ENCODE results near the gene MLST8.
"Not testable (repeated sequence)": the region's sequence is repeated elsewhere in the genome, so short reads cannot be mapped to it uniquely, and the experiment has no call there.

Gene MLST8

GRCh38 chr16:2257726-2258125 is 52.5 kb downstream of the MLST8 start:
- no peaks in the 10 kb centered on the region for H3K9me2 ChIP-seq (ENCODE audit: low read depth, low read length)
- H4K20me1 ChIP-seq (ENCODE audit: insufficient read depth, low read length) = no peaks in the 10 kb centered on the region
- H3K79me2 ChIP-seq (ENCODE audit: insufficient read depth, low read length) = no peaks in the 10 kb centered on the region
- no peak overlapping the region for H3K4me3 ChIP-seq (ENCODE audit: low read depth, low read length, poor library complexity, severe bottlenecking)
- H3K9me3 ChIP-seq (ENCODE audit: low read length) = no peaks in the 10 kb centered on the region
- H3K4me1 ChIP-seq (ENCODE audit: insufficient read depth, low read length, severe bottlenecking) = peaks cover 10% of the 10 kb centered on the region
- no peak for TF ChIP-seq EZH2 (IDR thresholded peaks at IDR 0.05; ENCODE audit: borderline replicate concordance, low read length)
- no peak for TF ChIP-seq CTCF (IDR thresholded peaks at IDR 0.05; ENCODE audit: low read length)
- peaks cover 7% of the 10 kb centered on the region; the same call in 1 of the 2 replicates for H3F3A ChIP-seq (ENCODE audit: insufficient read depth, low read length)
- H3K27me3 ChIP-seq (ENCODE audit: insufficient read depth, low read length) = no peaks in the 10 kb centered on the region
- no peak overlapping the region for H3K9ac ChIP-seq (ENCODE audit: low read length)
- H3K27ac ChIP-seq (ENCODE audit: low read depth, low read length, poor library complexity, severe bottlenecking) = no peak overlapping the region
- no peak overlapping the region for H3K4me2 ChIP-seq (ENCODE audit: low read length)
- H3K36me3 ChIP-seq (ENCODE audit: insufficient read depth, low read length) = peaks cover 99% of the 10 kb centered on the region
- H2AFZ ChIP-seq (ENCODE audit: low read length) = no peak overlapping the region

GRCh38 chr16:2258530-2258929 is 53.3 kb downstream of the MLST8 start:
- not testable (repeated sequence) for H3F3A ChIP-seq (ENCODE audit: insufficient read depth, low read length); H3K4me3 ChIP-seq (ENCODE audit: low read depth, low read length, poor library complexity, severe bottlenecking); H4K20me1 ChIP-seq (ENCODE audit: insufficient read depth, low read length); H3K79me2 ChIP-seq (ENCODE audit: insufficient read depth, low read length); H3K27ac ChIP-seq (ENCODE audit: low read depth, low read length, poor library complexity, severe bottlenecking); H3K4me1 ChIP-seq (ENCODE audit: insufficient read depth, low read length, severe bottlenecking); H2AFZ ChIP-seq (ENCODE audit: low read length); H3K9me3 ChIP-seq (ENCODE audit: low read length); H3K9ac ChIP-seq (ENCODE audit: low read length); H3K27me3 ChIP-seq (ENCODE audit: insufficient read depth, low read length); H3K9me2 ChIP-seq (ENCODE audit: low read depth, low read length); H3K4me2 ChIP-seq (ENCODE audit: low read length)
- H3K36me3 ChIP-seq (ENCODE audit: insufficient read depth, low read length) = peaks cover 99% of the 10 kb centered on the region

Measured in OCI-LY1 (cell line).